Vagina (tissue), 2 donors: ENCODE results near the gene TMEM121B. TPM values are rescaled to one million over a fixed set of nuclear protein-coding genes. Genes with fewer than 3 reads are reported as not detected.

Experiments
- DNase-seq, 2 donors: peaks; one replicate each; pipeline ENCODE4 v3.0.0-alpha.2; 2017; ENCODE audit errors: extremely low spot score in 2 of 2
- H3K27ac ChIP-seq: fragments of 200-600 bp; sonication (generic); one replicate; pipeline ENCODE4 v1.5.1; 2019
- H3K27me3 ChIP-seq: fragments of 200-600 bp; sonication (generic); one replicate; pipeline ENCODE4 v1.5.1; 2019
- H3K36me3 ChIP-seq, 2 donors: fragments of 200-600 bp; sonication (generic); one replicate each; pipeline ENCODE4 v1.5.1; 2017 to 2019
- H3K4me1 ChIP-seq: fragments of 200-600 bp; sonication (generic); one replicate; pipeline ENCODE4 v1.5.1; 2019
- H3K4me3 ChIP-seq, 2 donors: fragments of 200-600 bp; sonication (generic); 1 replicate in 1 of 2; 2 replicates in 1 of 2; pipeline ENCODE4 v1.5.1; 2016 to 2019
- H3K9me3 ChIP-seq: fragments of 200-600 bp; sonication (generic); one replicate; pipeline ENCODE4 v1.5.1; 2019
- CTCF ChIP-seq, 3 experiments: fragments of 450-650 bp in 2 of 3; fragments of 200-600 bp in 1 of 3; sonication (generic) in 1 of 3; IDR thresholded peaks; one replicate each; pipeline ENCODE4 v1.5.1; 2017 to 2019; ENCODE audit warnings: antibody characterized with exemption in 3 of 3, mild to moderate bottlenecking in 2 of 3, moderate library complexity in 2 of 3
- POLR2A ChIP-seq, 2 donors: fragments of 450-650 bp; IDR thresholded peaks; one replicate each; pipeline ENCODE4 v1.6.1; 2017; ENCODE audit warnings: antibody characterized with exemption in 2 of 2, mild to moderate bottlenecking in 2 of 2, moderate library complexity in 2 of 2
- POLR2AphosphoS5 ChIP-seq, 2 donors: sonication (generic); formaldehyde crosslinking; IDR thresholded peaks; one replicate each; pipeline ENCODE4 v1.9.0; 2017; ENCODE audit warnings: antibody characterized with exemption in 2 of 2, mild to moderate bottlenecking in 2 of 2, low read depth in 1 of 2; ENCODE audit not compliant: insufficient read depth in 1 of 2
- intact Hi-C: fragments of 100-400 bp; cut with DNase I; formaldehyde crosslinking; loops from one replicate; pipeline ENCODE4 v1.15.1; 2023
- total RNA-seq: library from RNA; depleted of rRNA; stranded (reverse); fragments of >200 nt; gene quantifications from one replicate; pipeline ENCODE4 v1.2.3, GENCODE V29; 2016

TMEM121B gene
- not detected for total RNA-seq

- DNase-seq = no peak
- no peak within 1 kb of the TSS for H3K27ac ChIP-seq
- no peaks in the 10 kb centered on the region for H3K9me3 ChIP-seq
- peaks cover 13% of the 10 kb centered on the region for H3K4me1 ChIP-seq
- no peaks in the 10 kb centered on the region for H3K27me3 ChIP-seq
- H3K4me3 ChIP-seq = peak within 1 kb of the TSS; percentile 45 to 58
- no peaks in the 10 kb centered on the region for H3K36me3 ChIP-seq
- TF ChIP-seq POLR2AphosphoS5 (IDR thresholded peaks at IDR 0.05; ENCODE audit: insufficient read depth in 1 of 2, low read depth in 1 of 2) (no peak), POLR2A (IDR thresholded peaks at IDR 0.05) (no peak), CTCF (IDR thresholded peaks at IDR 0.05) (no peak)
- intact Hi-C loops = no loop called here
Measured at GRCh38 chr22:17121233-17122195, at the start of gene TMEM121B. Gene TMEM121B (minus strand): TSS chr22:17121360. CDS start chr22:17121127, 233 bp downstream.

GRCh38 chr22:17167486-17167885, 46.3 kb upstream of the TMEM121B start:
- Histone ChIP-seq H3K4me1 (peaks cover 14% of the 10 kb centered on the region), H3K9me3 (no peaks in the 10 kb centered on the region), H3K4me3 (no peak overlapping the region), H3K36me3 (no peaks in the 10 kb centered on the region), H3K27ac (no peak overlapping the region), H3K27me3 (no peaks in the 10 kb centered on the region)
- no peak for DNase-seq
- TF ChIP-seq POLR2AphosphoS5 (IDR thresholded peaks at IDR 0.05; ENCODE audit: insufficient read depth in 1 of 2, low read depth in 1 of 2) = no peak
- TF ChIP-seq POLR2A (IDR thresholded peaks at IDR 0.05) = no peak
- no peak for TF ChIP-seq CTCF (IDR thresholded peaks at IDR 0.05)
- intact Hi-C loops = loop anchor here (5.0 kb wide), 1 partner anchor 80 kb away; no protein-coding TSS in a partner anchor

GRCh38 chr22:17164392-17165024, 43.3 kb upstream of the TMEM121B start:
- H3K27ac ChIP-seq = no peak overlapping the region
- TF ChIP-seq POLR2A (IDR thresholded peaks at IDR 0.05) (no peak), CTCF (IDR thresholded peaks at IDR 0.05) (no peak), POLR2AphosphoS5 (IDR thresholded peaks at IDR 0.05; ENCODE audit: insufficient read depth in 1 of 2, low read depth in 1 of 2) (no peak)
- intact Hi-C loops = loop anchor here (5.0 kb wide), 1 partner anchor 77 kb away; no protein-coding TSS in a partner anchor

GRCh38 chr22:17162731-17163130, 41.6 kb upstream of the TMEM121B start:
- no peaks in the 10 kb centered on the region for H3K27me3 ChIP-seq
- H3K27ac ChIP-seq = no peak overlapping the region
- DNase-seq = no peak
- no peaks in the 10 kb centered on the region for H3K36me3 ChIP-seq
- TF ChIP-seq POLR2AphosphoS5 (IDR thresholded peaks at IDR 0.05; ENCODE audit: insufficient read depth in 1 of 2, low read depth in 1 of 2) (no peak), POLR2A (IDR thresholded peaks at IDR 0.05) (no peak), CTCF (IDR thresholded peaks at IDR 0.05) (no peak)
- peaks cover 16% of the 10 kb centered on the region for H3K4me1 ChIP-seq
- H3K4me3 ChIP-seq = no peak overlapping the region
- intact Hi-C loops = loop anchor here (1.0 kb wide), 1 partner anchor 17 kb away; no protein-coding TSS in a partner anchor
- no peaks in the 10 kb centered on the region for H3K9me3 ChIP-seq

More at GRCh38 chr22:17164392-17165024, 43.3 kb upstream of the TMEM121B start:
- H3K9me3 ChIP-seq = no peaks in the 10 kb centered on the region
- no peak for DNase-seq
- no peaks in the 10 kb centered on the region for H3K27me3 ChIP-seq
- H3K36me3 ChIP-seq = no peaks in the 10 kb centered on the region
- H3K4me1 ChIP-seq = peaks cover 10% of the 10 kb centered on the region
- no peak overlapping the region for H3K4me3 ChIP-seq
